Stimulated activated CD8-positive, alpha-beta memory T cell treated with anti-CD3 and anti-CD28 coated beads, Interleukin-12 subunit alpha, Interleukin-12 subunit beta, amount 100 ng/mL, for 24 hours (primary cell): ENCODE results near the gene FOXG1.

Experiments
- DNase-seq: peaks from one replicate; pipeline ENCODE4 v3.0.0-alpha.2; 2020; ENCODE audit errors: extremely low read depth

FOXG1 gene

DNA sequence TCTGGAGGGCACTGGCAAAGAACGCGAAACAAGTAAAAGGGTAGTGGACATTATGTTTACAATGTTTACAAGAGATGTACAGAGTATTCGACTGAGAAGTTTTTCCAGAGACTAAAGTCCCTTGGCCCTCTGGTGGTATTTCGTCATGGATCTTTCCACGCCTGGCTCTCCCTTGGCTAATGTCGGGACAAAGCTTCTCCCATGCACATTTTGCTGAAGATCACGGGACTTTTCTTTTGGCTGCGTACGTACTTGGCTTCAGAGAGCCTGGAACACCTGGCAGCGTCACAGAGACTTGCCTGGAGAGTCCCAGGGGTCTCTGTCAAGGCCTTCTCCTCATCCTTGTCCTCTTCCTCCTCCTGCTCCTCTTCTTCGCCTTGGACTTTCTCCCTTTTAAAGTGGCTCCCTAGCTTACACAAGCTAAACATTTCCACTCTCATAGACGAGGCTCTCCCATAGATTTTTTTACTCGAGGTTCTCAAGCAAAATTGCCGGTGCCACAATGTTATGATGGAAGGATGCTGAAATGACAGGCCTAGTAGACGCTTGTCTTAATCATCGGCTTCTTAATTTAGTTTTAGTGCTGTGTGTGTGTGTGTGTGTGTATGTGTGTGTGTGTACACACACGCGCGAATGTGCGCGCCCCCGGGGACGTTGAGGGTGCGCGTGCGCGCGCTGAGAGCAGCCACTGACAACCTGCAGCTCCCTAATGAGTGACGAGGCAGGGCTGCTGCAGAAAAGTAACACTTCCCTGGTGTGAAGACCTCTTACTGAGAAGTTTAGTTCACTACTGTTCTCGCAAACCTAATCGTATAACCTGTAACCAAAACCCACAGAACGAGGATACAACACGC is 4.9 kb upstream of the FOXG1 start:
- DNase-seq, result no peak

DNA sequence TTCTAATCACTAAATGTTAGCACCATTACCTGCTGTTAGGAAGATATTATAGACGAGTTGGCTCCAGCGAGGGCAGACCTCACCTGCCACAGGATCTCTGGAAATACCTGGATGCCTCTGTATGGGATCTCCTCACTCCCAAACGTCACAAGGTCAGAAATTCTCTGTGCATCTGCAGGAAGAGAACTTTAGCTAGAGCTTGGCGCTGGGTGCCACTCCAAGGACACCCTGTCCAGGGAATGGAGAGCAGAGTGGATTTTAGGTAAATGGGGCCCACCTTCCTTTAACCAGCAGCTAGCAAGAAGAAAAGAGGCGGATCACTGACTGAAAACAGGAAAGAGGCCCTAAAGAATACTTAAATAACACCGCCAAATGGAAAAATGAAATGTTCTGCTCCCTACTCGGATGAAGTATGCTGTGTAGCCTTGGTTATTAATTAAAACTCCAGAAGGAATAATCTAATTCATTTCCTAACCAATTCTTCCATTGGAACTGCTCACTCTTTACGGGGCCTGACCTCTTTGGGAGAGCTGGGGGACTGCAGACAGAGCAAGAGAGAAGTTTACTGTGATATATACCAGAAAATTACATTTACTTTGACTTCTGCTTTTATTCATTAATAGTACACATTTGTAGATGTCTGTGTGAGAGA is 4.2 kb upstream of the FOXG1 start:
- DNase-seq, result no peak

DNA sequence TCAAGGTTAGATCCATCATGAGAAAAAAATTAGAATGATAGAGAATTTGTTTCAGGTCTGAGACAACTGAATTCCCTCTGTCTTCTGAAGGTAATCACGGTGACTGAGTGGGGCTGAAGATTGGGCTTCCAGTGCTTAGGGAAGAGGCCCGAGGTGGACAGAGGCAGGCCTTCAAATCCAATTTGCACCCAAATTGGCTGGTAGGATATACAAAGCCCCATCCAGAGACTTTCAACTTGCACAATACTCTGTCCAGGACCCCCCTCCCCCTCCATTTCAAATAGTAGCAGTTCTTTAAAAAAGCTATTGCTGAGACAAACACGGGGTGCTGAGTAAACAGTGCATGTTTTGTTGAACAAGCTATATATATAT is 3.6 kb upstream of the FOXG1 start:
- DNase-seq, result no peak

DNA sequence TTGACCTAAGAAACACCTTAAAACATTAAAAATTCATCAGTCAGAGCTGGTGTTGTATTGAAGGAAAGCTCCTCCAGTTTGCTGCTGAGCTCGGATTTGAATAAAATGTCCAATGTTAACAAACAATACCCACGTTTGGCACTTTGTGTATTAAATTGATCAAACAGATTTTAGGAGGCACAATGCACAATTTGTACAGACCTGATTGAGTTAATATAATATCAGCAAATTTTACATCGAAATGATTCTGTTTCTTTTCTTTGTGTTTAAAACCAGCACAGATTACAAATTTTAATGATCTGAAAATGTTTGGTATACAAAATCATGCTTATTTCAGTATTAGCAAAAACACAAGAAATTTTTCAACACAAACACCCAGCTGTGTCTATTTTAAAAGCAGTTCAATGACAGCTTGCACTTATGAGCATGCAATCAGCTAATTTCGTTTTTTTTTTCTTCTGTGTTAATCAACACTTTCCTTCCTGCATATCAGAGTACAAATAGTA is 2.8 kb upstream of the FOXG1 start:
- no peak for DNase-seq

DNA sequence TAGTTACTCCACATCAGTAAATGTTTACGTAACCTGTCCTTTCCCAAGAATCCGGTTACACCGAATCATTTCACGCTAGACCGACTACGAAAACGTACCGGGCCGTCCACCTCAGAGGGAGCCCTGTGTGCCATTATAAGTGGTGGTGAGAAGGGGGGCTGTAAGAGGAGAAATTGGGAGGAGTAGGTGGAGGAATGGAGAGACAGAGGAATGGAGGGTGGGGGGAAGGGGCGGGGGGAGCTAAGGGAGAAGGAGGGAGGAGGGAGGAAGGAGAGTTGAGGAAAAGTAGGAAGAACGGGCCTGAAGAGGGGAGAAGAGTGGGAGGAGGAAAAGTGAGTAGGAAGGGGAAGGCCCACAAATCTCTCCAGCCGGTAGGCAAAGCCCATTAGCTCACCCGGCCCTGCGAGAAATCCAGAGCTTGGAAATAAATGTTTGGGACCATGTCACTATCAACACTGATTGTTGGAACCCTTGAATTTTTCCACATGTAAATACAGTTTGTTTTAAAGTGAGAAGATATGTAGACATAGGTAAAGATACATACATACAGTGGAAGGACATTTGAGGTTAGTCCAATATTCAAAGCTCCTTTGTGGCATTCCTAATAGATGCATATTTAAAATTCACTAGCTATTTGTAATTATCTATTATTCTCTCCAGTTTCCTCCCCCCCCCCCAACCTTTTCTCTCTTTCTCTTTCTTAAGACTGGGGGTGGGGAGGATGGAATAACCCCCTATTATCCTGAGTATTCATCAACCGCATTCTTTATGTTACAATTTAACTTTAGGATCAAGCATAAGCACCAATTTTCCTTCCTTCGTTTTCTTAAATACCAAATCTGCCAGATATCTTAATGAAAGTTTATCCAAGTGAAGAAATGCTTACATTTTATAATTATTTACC is 2.1 kb upstream of the FOXG1 start:
- DNase-seq, result no peak

DNA sequence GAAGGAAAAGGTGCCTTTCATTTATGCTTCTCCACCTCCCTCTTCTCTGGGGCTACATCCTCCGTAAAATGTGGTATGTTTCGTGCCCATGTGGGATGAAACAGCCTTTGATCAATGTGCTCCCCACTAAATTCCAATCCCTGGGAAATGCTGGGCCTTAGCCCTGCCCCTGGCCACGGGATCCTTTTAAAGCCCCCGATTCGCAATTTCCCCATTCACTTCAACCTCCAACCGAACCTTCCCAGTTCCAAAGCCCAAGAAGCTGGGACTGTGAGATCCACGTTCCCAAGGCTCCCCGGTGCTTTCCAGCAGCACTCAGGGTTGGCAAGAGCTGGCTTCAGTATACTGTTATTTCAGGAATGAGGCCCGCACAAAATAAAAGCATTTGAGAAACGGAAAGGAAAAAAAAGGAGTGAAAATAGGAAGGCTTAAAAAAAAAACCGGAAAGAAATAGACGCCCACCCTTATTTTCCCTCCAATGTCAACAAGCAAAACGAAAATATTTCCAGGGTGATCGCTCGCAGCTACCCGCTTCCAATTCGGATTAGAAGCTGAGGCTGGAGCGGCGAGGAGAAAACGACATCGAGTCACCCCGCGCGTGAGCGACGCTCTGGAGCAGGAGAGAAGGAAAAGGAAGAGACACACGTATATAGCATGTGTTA is 1.3 kb upstream of the FOXG1 start:
- DNase-seq, result no peak

DNA sequence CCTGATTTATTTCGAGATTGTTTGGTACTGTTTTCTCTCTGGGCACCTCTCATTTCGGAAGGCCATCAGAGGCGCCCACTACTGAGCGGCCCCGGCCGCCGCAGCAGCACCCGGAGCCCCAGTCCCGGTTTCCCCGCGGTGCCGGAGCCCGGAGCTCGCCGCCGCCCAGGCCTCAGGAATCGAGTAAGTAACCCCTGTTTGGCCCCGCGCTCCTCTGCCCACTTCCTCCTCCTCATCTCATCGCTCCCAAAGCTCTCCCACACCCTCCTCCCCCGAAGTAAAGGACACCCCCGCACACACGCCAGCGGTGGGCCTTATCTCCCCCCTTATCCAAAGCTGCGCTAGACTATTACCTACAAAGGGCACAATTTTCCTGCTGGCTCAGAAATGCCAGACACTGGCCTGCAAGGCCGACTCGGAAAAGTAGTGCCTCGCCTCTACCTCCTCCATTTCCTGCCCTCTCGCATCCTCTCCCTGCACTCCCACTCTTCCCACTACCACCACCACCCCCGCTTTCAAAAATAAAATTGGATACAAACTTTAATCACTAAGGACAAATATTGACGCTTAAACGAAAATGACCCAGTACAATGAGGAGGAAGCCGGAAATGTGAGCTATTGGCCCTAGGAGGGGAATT is 637 bp upstream of the FOXG1 start:
- DNase-seq, result no peak

DNA sequence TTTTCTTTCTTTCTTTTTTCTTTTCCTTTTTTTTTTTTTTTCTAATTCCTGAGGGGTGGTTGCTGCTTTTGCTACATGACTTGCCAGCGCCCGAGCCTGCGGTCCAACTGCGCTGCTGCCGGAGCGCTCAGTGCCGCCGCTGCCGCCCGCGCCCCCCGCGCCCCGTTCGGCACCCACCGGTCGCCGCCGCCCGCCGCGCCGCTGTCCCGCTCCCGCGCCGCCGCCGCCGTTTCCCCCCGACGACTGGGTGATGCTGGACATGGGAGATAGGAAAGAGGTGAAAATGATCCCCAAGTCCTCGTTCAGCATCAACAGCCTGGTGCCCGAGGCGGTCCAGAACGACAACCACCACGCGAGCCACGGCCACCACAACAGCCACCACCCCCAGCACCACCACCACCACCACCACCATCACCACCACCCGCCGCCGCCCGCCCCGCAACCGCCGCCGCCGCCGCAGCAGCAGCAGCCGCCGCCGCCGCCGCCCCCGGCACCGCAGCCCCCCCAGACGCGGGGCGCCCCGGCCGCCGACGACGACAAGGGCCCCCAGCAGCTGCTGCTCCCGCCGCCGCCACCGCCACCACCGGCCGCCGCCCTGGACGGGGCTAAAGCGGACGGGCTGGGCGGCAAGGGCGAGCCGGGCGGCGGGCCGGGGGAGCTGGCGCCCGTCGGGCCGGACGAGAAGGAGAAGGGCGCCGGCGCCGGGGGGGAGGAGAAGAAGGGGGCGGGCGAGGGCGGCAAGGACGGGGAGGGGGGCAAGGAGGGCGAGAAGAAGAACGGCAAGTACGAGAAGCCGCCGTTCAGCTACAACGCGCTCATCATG is 654 bp downstream of the FOXG1 start:
- DNase-seq, result no peak

DNA sequence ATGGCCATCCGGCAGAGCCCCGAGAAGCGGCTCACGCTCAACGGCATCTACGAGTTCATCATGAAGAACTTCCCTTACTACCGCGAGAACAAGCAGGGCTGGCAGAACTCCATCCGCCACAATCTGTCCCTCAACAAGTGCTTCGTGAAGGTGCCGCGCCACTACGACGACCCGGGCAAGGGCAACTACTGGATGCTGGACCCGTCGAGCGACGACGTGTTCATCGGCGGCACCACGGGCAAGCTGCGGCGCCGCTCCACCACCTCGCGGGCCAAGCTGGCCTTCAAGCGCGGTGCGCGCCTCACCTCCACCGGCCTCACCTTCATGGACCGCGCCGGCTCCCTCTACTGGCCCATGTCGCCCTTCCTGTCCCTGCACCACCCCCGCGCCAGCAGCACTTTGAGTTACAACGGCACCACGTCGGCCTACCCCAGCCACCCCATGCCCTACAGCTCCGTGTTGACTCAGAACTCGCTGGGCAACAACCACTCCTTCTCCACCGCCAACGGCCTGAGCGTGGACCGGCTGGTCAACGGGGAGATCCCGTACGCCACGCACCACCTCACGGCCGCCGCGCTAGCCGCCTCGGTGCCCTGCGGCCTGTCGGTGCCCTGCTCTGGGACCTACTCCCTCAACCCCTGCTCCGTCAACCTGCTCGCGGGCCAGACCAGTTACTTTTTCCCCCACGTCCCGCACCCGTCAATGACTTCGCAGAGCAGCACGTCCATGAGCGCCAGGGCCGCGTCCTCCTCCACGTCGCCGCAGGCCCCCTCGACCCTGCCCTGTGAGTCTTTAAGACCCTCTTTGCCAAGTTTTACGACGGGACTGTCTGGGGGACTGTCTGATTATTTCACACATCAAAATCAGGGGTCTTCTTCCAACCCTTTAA is 1.5 kb downstream of the FOXG1 start:
- DNase-seq, result no peak

DNA sequence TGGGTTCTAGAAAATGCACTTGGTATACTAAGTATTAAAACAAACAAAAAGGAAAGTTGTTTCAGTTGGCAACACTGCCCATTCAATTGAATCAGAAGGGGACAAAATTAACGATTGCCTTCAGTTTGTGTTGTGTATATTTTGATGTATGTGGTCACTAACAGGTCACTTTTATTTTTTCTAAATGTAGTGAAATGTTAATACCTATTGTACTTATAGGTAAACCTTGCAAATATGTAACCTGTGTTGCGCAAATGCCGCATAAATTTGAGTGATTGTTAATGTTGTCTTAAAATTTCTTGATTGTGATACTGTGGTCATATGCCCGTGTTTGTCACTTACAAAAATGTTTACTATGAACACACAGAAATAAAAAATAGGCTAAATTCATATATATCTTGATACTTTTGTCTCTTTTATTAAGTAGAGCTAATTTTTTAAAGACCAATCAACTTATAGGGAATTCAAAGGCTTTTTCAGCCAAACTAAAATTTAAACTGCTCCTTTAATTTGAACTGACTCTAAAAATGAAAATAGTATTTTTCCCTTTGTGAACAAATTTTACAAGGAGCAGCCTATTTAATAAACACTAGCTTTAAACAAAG is 2.8 kb downstream of the FOXG1 start:
- DNase-seq, result no peak

DNA sequence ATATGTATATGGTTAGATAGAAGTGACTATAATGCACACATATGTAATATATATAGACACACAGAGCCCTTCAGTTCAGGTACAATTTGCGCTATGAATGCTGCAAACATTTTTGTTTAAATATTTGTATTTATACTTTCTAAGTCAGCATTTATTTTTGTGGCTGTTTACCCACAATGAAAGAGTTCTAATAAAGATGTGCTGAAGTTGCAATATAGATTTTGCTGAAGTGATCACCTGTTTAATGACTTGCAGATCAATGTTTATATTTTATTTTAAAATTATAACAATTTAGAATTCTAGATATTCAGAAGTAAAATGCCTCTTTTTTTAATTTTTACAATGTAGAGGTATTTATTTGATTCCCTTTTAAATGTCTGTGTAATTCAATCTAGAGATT is 3.5 kb downstream of the FOXG1 start:
- no peak for DNase-seq

DNA sequence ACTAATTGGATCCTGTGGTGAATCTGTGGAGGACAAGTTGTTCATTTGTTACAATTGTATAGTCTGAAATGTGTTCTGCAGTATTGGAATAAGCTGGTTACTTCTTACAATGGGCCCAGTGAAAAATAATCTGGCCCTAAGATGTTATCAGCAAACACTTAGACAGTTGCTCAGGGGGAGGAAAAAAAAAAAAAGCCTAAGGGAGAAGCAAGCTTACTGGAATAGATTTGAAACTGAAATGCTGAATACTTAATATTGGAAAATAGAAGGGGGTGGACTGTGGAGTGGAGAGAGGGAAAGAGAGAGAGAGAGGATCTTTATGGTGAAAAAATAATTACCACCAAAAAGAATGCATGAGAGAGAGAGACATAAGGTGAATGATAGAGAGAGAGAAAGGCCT is 4.0 kb downstream of the FOXG1 start:
- no peak for DNase-seq

DNA sequence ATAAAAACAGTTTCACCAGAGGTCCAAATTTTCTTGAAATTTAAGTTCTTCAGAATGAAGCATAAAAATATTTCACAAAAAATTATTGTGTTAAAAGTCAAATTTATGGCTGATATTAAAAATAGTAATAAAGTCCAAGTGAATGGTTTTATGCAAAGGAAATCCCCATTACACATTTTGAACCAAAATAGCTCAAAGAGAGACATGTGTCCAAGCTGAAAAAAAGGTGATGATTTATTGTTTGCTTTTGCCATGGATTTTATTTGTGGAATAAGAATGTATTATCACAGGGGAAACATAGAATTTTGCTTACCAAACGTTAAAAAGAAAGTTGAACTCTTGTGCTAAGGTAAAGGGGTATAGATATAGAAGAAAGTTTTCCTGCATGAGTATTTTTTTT is 4.6 kb downstream of the FOXG1 start:
- no peak for DNase-seq

DNA sequence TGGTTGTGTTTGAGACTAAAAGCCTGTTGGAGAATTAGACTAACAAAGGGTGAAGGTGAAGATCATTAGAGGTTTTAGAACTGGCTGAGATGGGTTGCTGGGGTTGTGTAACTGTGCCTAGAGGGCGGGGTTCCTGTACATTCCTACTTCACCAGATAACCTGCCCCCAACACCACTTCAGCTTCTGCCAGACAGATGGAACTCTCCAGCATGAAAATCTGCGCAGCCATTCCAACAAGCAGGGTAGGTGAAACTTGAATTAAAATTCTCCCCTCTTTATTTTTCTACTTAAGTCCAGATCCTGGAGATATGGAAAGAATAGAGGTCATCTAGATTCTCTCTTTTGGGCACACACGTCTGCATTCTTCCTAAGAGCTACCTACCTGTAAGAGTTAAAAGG is 6.0 kb downstream of the FOXG1 start:
- DNase-seq, result no peak

DNA sequence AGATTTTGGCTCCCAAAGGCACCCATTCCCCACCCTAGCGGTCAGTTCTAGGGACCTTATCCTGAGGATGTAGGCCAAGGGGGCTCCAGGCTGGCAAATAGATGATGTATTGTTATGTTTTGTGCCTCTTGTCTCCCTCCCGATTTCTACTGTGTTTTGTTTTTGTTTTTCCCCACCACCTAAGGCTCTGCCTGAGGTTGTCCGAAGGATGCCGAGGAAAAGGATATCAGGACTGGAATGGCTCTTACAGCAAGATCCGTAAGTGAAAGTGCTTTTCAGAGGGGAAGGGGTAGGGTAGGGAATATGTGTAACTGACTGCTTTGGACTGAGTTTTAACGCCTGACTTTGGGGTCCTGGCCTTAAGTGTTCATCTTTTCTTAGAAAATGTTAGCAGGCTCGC is 6.6 kb downstream of the FOXG1 start:
- no peak for DNase-seq

DNA sequence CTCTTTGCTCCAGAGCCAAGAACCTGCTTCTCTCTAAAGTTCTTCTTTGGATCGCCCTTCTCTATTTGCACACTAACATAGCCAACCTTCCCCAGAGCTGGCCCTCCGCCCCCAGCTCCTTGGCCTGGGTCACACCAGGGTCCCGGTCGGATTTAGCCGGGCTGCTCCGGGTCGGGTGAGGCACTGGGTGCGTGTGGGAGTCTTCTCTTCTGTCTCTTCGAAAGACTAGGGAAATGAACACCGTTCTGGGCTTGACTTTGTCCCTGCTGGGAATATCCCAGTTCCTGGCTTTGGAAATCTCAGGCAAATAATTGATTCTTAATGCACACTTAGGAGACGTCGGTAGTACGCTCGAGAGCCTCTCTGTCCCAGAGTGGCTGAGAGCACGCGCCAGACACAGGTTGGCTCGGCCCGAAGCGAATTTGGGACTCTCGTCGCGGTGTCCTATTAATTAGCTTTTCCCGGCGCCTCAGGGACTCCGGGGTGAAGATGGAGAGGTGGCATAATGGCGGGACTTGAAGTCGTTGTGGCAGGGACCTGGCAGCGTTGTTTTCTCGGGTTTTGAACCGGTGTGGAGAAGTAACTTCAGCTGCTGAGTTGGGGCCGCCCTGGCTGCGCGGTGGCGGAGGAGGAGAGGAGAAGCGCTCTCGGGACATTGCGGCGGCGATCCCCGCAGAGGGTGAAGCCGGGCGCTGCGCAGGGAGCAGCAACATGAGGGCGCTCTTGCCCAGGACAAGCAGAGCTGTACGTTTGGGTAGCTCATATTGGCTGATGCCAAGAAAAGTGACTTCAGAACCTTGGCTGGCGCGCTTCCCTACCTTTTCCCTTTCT is 7.5 kb downstream of the FOXG1 start:
- DNase-seq, result no peak

DNA sequence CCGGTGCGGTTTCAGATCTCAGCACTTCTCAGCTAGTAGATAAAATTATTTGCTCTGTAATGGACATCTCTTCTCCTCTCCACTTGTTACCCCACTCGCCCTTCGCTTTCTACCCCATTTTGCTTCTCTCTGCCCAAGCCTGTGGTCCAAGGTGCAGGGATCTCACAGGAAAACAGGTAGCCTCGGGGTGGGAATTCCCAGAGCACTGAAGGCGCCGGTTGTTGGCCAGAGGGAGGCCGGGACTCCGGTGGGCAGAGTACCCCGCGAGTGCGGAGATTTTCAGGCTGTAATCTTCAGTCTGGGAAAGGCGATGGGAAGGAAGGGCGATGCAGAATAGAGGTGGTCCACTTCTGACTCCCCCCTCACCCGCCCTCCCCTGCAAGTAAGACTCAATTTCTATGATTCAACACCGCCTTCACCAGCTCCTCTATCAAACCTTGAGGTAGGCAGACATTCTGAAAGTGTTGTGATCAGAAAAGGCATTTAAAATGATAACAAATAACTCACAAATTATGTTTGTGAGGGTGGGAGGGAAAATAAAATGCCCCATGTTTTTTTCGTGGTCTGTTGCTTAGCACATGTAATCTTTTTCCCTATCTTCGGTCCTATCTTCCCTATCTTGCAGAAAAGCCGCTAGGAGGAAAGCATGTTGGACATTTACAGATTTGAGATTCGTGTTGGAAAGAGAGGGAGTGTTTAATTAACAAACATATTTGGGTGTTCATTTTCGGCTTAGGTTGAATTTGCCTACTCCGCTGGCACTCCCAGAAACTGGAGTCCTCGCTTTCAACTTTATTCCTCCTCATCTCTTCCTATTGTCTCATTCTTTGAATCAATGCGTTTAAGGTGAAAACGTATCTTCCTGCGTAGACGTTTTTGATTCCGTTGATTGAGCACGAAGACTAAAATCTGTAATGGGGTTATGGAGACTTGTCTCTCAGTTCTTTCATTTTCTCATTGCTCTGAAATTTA is 8.5 kb downstream of the FOXG1 start:
- no peak for DNase-seq
